Left ventricle myocardium inferior (tissue), 1 donor: ENCODE results near the gene PCGF5. TPM values are rescaled to one million over a fixed set of nuclear protein-coding genes. Genes with fewer than 3 reads are reported as not detected.

Experiments
- DNase-seq: peaks from one replicate; pipeline ENCODE4 v3.0.0-alpha.2; 2020
- H3K27ac ChIP-seq: fragments of 200-600 bp; replicated peaks from 2 replicates; pipeline ENCODE4 v1.8.0; 2021
- H3K27me3 ChIP-seq: fragments of 200-600 bp; 2 replicates; pipeline ENCODE4 v1.8.0; 2021; ENCODE audit warnings: low read depth
- H3K36me3 ChIP-seq: fragments of 200-600 bp; 2 replicates; pipeline ENCODE4 v1.8.0; 2021
- H3K4me1 ChIP-seq: fragments of 200-600 bp; 2 replicates; pipeline ENCODE4 v1.8.0; 2021
- H3K4me3 ChIP-seq: fragments of 200-600 bp; 2 replicates; pipeline ENCODE4 v1.8.0; 2021; ENCODE audit warnings: mild to moderate bottlenecking, moderate library complexity
- H3K9me3 ChIP-seq: fragments of 200-600 bp; replicated peaks from 2 replicates; pipeline ENCODE4 v1.8.0; 2021
- CTCF ChIP-seq: fragments of 200-600 bp; IDR thresholded peaks from 2 replicates; pipeline ENCODE4 v1.8.0; 2021; ENCODE audit warnings: antibody characterized with exemption, mild to moderate bottlenecking, borderline replicate concordance
- intact Hi-C: fragments of 100-400 bp; cut with micrococcal nuclease; formaldehyde crosslinking; loops from one replicate; pipeline ENCODE4 v1.11.0; 2022
- total RNA-seq: library from RNA; stranded (reverse); fragmentation: NEBNext Ultra II Directional; extraction: Animal tissue kit (Norgen Biotek cat#: 25700); gene quantifications from one replicate; pipeline ENCODE4 v1.2.1, GENCODE V29; 2021
- donor health status: DM: no; HTN: yes; CAD: no; lungs with severe emphysema.

Gene PCGF5
- total RNA-seq, 1 donor from 2014 or later: 61.0 TPM

- peaks cover 76% of the 10 kb centered on the region for H3K4me1 ChIP-seq
- no peak for TF ChIP-seq CTCF
- no peak for DNase-seq
- no peak overlapping the region for H3K4me3 ChIP-seq
- intact Hi-C loops: no loop called here
- H3K9me3 ChIP-seq: no peaks in the 10 kb centered on the region
- no peak overlapping the region for H3K27ac ChIP-seq
- H3K27me3 ChIP-seq: no peaks in the 10 kb centered on the region
- H3K36me3 ChIP-seq: peaks cover 17% of the 10 kb centered on the region
Measured at GRCh38 chr10:91226093-91226492, 5.6 kb downstream of the PCGF5 start.

GRCh38 chr10:91227576-91227975 lies 7.1 kb downstream of the PCGF5 start:
- H3K27me3 ChIP-seq: no peaks in the 10 kb centered on the region
- TF ChIP-seq CTCF: no peak
- DNase-seq: no peak
- H3K4me1 ChIP-seq: peaks cover 76% of the 10 kb centered on the region
- no peak overlapping the region for H3K4me3 ChIP-seq
- H3K36me3 ChIP-seq: peaks cover 17% of the 10 kb centered on the region
- intact Hi-C loops: no loop called here
- H3K27ac ChIP-seq: no peak overlapping the region
- H3K9me3 ChIP-seq: no peaks in the 10 kb centered on the region

GRCh38 chr10:91229683-91230082 lies 9.2 kb downstream of the PCGF5 start:
- intact Hi-C loops: no loop called here
- H3K27me3 ChIP-seq: no peaks in the 10 kb centered on the region
- peaks cover 56% of the 10 kb centered on the region for H3K4me1 ChIP-seq
- no peak overlapping the region for H3K4me3 ChIP-seq
- no peak for TF ChIP-seq CTCF
- no peak overlapping the region for H3K27ac ChIP-seq
- H3K36me3 ChIP-seq: peaks cover 17% of the 10 kb centered on the region
- no peak for DNase-seq
- H3K9me3 ChIP-seq: no peaks in the 10 kb centered on the region

GRCh38 chr10:91238191-91238590 lies 17.7 kb downstream of the PCGF5 start:
- H3K4me1 ChIP-seq: peaks cover 25% of the 10 kb centered on the region
- H3K36me3 ChIP-seq: peaks cover 11% of the 10 kb centered on the region
- no peak for DNase-seq
- H3K27ac ChIP-seq: no peak overlapping the region
- TF ChIP-seq CTCF: no peak
- no peaks in the 10 kb centered on the region for H3K9me3 ChIP-seq
- H3K27me3 ChIP-seq: no peaks in the 10 kb centered on the region
- intact Hi-C loops: no loop called here
- H3K4me3 ChIP-seq: no peak overlapping the region

- H3K4me3 ChIP-seq: no peak overlapping the region
- intact Hi-C loops: no loop called here
- H3K9me3 ChIP-seq: no peaks in the 10 kb centered on the region
- no peak overlapping the region for H3K27ac ChIP-seq
- no peak for TF ChIP-seq CTCF
- H3K36me3 ChIP-seq: peaks cover 11% of the 10 kb centered on the region
- peaks cover 25% of the 10 kb centered on the region for H3K4me1 ChIP-seq
- H3K27me3 ChIP-seq: no peaks in the 10 kb centered on the region
- no peak for DNase-seq
Measured at GRCh38 chr10:91239789-91240188, 19.3 kb downstream of the PCGF5 start.

GRCh38 chr10:91242940-91243339 lies 22.5 kb downstream of the PCGF5 start:
- no peak overlapping the region for H3K4me3 ChIP-seq
- intact Hi-C loops: no loop called here
- H3K27me3 ChIP-seq: no peaks in the 10 kb centered on the region
- H3K9me3 ChIP-seq: no peaks in the 10 kb centered on the region
- TF ChIP-seq CTCF: no peak
- H3K36me3 ChIP-seq: peaks cover 5% of the 10 kb centered on the region
- no peak overlapping the region for H3K27ac ChIP-seq
- peaks cover 26% of the 10 kb centered on the region for H3K4me1 ChIP-seq
- no peak for DNase-seq
